LHCN-M2 (cell line): ENCODE results near the gene LRG1. TPM values are rescaled to one million over a fixed set of nuclear protein-coding genes. Genes with fewer than 3 reads are reported as not detected.

Experiments used
- DNase-seq: peaks from one replicate; pipeline ENCODE4 v3.0.0-alpha.2; 2012; ENCODE audit warnings: low read depth
- polyA plus RNA-seq: library from polyadenylated mRNA; unstranded; fragments of >200 nt; gene quantifications from one replicate; pipeline ENCODE4 v1.2.1, GENCODE V29; 2012; ENCODE audit warnings: missing spikeins
- total RNA-seq: library from RNA; depleted of rRNA; stranded (reverse); fragments of >200 nt; gene quantifications from 2 replicates; pipeline ENCODE4 v1.2.3, GENCODE V29; 2014; rRNA removed

LRG1 gene
- total RNA-seq = 0.13 TPM in 1 of 2 replicates, not detected in the other
- not detected for polyA plus RNA-seq

GRCh38 chr19:4539693-4540581 lies at the start of gene LRG1:
TSS of gene LRG1 (minus strand) at chr19:4540036. CDS start at chr19:4540013, 23 bp downstream.
- no peak for DNase-seq

- no peak for DNase-seq
These were observed 48.5 kb upstream of the LRG1 start for GRCh38 chr19:4588291-4588761.

GRCh38 chr19:4587527-4587926 lies 47.7 kb upstream of the LRG1 start:
- no peak for DNase-seq

- no peak for DNase-seq
These were observed 46.9 kb upstream of the LRG1 start for GRCh38 chr19:4586691-4587090.

- no peak for DNase-seq
These were observed 46.4 kb upstream of the LRG1 start for GRCh38 chr19:4586245-4586644.

GRCh38 chr19:4585556-4585955 lies 45.7 kb upstream of the LRG1 start:
- DNase-seq = no peak

- peak; percentile 78 for DNase-seq
These were observed 45.0 kb upstream of the LRG1 start for GRCh38 chr19:4584670-4585460.

- DNase-seq = no peak
These were observed 44.3 kb upstream of the LRG1 start for GRCh38 chr19:4583961-4584669.

GRCh38 chr19:4582980-4583842 lies 43.4 kb upstream of the LRG1 start:
- peak; percentile 72 for DNase-seq

GRCh38 chr19:4581666-4582553 lies 42.1 kb upstream of the LRG1 start:
- DNase-seq = no peak

GRCh38 chr19:4580961-4581665 lies 41.3 kb upstream of the LRG1 start:
- no peak for DNase-seq

- no peak for DNase-seq
These were observed 40.4 kb upstream of the LRG1 start for GRCh38 chr19:4580021-4580901.

- DNase-seq = no peak
These were observed 39.6 kb upstream of the LRG1 start for GRCh38 chr19:4579389-4579788.

GRCh38 chr19:4578552-4579248 lies 38.9 kb upstream of the LRG1 start:
- DNase-seq = no peak

GRCh38 chr19:4577020-4577782 lies 37.4 kb upstream of the LRG1 start:
- peak; percentile 39 for DNase-seq
